ENCODE measurements around the gene AAMP.

GRCh38 chr2:218228366-218229090 is 41.4 kb downstream of the AAMP start:
- TF ChIP-seq CTCF (conservative IDR thresholded peaks at IDR 0.05) (no peak), EZH2 (IDR thresholded peaks at IDR 0.05; ENCODE audit: low read depth) (no peak)

Data from PC-9 (cell line).